Mucosa of stomach (tissue), 1 donor: Measurements from ENCODE around the gene FAM120A.

Experiments
- H3K27me3 ChIP-seq: one replicate; pipeline ENCODE4 v1.7.0; 2013; ENCODE audit warnings: mild to moderate bottlenecking, low read length; ENCODE audit not compliant: control insufficient read depth, insufficient read depth
- H3K36me3 ChIP-seq: one replicate; pipeline ENCODE4 v1.7.0; 2013; ENCODE audit warnings: low read length; ENCODE audit not compliant: control insufficient read depth, insufficient read depth
- H3K4me1 ChIP-seq: one replicate; pipeline ENCODE4 v1.7.0; 2013; ENCODE audit warnings: mild to moderate bottlenecking, low read length; ENCODE audit not compliant: control insufficient read depth, insufficient read depth
- H3K4me3 ChIP-seq: one replicate; pipeline ENCODE4 v1.7.0; 2013; ENCODE audit warnings: low read length
- H3K9ac ChIP-seq: one replicate; pipeline ENCODE4 v1.7.0; 2013; ENCODE audit warnings: mild to moderate bottlenecking, low read length, moderate library complexity
- H3K9me3 ChIP-seq: one replicate; pipeline ENCODE4 v1.7.0; 2013; ENCODE audit warnings: mild to moderate bottlenecking, low read length, moderate library complexity; ENCODE audit not compliant: control insufficient read depth
- donor health status: Pancreatic carcinoma.

The FAM120A gene

GRCh38 chr9:93590609-93591234, 139.2 kb downstream of the FAM120A start:
- Histone ChIP-seq H3K9ac (no peak overlapping the region), H3K9me3 (no peaks in the 10 kb centered on the region), H3K27me3 (no peaks in the 10 kb centered on the region), H3K36me3 (no peaks in the 10 kb centered on the region), H3K4me1 (peaks cover 46% of the 10 kb centered on the region), H3K4me3 (no peak overlapping the region)

DNA sequence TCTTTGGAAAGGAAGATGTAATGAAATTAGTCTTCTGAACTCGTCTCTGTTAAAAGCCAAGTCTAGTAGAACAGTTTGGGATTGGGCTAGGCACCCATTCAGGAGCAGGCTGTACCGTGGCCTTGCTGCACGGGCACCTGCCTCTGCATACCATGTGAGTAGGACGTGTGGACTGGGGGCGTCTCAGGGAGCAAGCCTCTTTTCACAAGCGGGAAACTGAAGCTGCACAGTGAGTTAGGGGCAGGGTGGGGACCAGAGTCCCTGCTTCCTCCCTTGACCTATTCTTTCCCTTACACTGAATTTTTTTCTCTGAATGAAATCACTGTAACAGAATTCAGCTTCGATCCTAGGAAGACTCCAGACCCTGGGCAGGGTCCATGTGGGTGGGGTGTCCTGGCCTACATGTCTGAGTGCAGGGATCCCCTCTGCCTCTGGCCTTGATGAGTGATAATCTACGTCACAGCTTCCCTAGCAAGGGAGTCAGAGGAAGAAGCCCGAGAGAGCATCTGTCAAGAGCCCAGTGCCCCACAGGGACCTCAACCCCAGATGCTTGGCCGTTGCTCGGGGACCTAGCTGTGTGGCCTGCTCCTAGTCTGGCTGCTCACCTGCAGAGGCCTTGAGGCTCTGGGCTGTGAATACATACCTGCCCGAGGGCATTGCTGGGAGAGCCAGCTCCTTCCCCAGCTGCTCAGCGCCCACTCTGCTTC, 140.0 kb downstream of the FAM120A start:
- no peaks in the 10 kb centered on the region for H3K27me3 ChIP-seq
- H3K4me1 ChIP-seq, result peaks cover 46% of the 10 kb centered on the region
- no peaks in the 10 kb centered on the region for H3K36me3 ChIP-seq
- H3K4me3 ChIP-seq, result no peak overlapping the region
- H3K9me3 ChIP-seq, result no peaks in the 10 kb centered on the region
- H3K9ac ChIP-seq, result no peak overlapping the region

- Histone ChIP-seq H3K27me3 (no peaks in the 10 kb centered on the region), H3K4me3 (no peak overlapping the region), H3K9ac (no peak overlapping the region), H3K4me1 (peaks cover 46% of the 10 kb centered on the region), H3K36me3 (no peaks in the 10 kb centered on the region), H3K9me3 (no peaks in the 10 kb centered on the region)
These were observed 140.6 kb downstream of the FAM120A start for GRCh38 chr9:93592008-93592642.

- H3K9ac ChIP-seq, result no peak overlapping the region
- H3K27me3 ChIP-seq, result no peaks in the 10 kb centered on the region
- no peaks in the 10 kb centered on the region for H3K9me3 ChIP-seq
- H3K4me1 ChIP-seq, result peaks cover 44% of the 10 kb centered on the region
- no peak overlapping the region for H3K4me3 ChIP-seq
- H3K36me3 ChIP-seq, result no peaks in the 10 kb centered on the region
These were observed 141.1 kb downstream of the FAM120A start for GRCh38 chr9:93592643-93593021.

DNA sequence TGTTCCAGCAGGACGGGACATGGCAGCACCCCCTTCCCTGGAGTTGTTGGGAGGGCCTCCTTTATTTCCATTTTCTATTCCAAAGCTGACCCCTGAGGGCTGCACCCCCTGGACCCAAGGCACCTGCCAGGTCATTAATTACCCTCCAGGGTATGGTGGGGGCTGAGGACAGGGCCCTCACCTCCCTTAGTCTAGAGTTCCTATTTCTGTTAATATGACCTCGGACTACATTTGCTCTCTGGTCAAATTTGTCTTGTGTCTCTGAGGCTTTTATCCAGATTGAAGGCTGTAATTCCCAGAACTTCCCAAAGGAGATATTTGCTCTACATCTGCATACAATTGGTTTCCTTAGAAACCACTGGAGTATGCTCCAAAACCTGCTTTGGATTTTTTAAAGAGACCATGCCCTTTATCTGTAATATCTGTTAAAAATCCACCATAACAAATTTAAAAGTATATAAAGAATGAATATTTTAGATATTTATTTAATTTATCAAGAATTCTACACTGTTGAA, 141.7 kb downstream of the FAM120A start:
- Histone ChIP-seq H3K4me1 (peaks cover 39% of the 10 kb centered on the region), H3K9me3 (no peaks in the 10 kb centered on the region), H3K27me3 (no peaks in the 10 kb centered on the region), H3K4me3 (no peak overlapping the region), H3K9ac (no peak overlapping the region), H3K36me3 (no peaks in the 10 kb centered on the region)

GRCh38 chr9:93594041-93594756, 142.7 kb downstream of the FAM120A start:
- no peak overlapping the region for H3K9ac ChIP-seq
- H3K27me3 ChIP-seq, result no peaks in the 10 kb centered on the region
- no peak overlapping the region for H3K4me3 ChIP-seq
- peaks cover 35% of the 10 kb centered on the region for H3K4me1 ChIP-seq
- no peaks in the 10 kb centered on the region for H3K9me3 ChIP-seq
- no peaks in the 10 kb centered on the region for H3K36me3 ChIP-seq

DNA sequence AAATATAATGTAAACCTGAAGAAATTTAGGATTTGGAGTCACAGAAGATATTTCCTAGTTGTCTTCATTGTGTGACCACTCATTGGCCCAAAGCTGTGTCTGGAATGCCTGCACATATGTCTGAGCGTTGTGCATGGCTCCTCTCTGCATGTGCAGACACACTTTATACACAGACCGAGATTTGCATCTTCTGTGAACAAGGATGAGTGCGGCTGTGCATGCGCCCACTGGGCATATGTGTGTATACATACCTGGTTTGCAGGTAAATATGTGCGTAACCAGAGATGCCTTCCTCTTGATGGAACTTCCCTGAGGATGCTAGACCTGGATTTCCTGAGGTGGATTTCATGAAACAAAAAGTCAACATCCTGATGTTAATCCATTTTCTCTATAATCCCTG, 144.0 kb downstream of the FAM120A start:
- Histone ChIP-seq H3K36me3 (no peaks in the 10 kb centered on the region), H3K4me1 (peaks cover 38% of the 10 kb centered on the region), H3K4me3 (no peak overlapping the region), H3K27me3 (no peaks in the 10 kb centered on the region), H3K9me3 (no peaks in the 10 kb centered on the region), H3K9ac (no peak overlapping the region)

DNA sequence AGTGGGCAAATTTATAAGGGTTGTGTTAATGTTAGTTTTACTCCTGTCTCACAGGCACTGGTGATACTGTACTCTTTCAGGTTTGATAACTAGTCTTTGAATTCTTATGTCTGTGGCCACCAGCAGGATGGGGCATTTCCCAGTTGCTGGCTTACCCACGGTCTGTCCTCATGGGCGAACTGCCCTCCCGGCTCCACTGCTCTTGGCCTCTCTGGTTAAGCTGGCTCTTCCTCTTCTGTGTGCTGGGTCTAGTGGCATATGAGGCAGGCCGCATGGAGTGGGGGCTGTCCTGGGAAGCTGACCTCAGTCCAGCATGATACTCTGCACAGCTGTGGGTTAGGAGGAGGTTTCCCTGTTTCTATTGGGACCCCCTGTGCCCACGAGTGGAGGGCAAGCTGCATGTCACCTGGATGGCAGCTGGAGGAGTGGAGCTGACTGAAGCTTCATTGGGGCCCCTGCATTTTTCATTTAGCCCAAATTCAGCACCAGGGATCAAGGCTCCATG, 144.4 kb downstream of the FAM120A start:
- no peak overlapping the region for H3K9ac ChIP-seq
- peaks cover 41% of the 10 kb centered on the region for H3K4me1 ChIP-seq
- no peaks in the 10 kb centered on the region for H3K36me3 ChIP-seq
- H3K27me3 ChIP-seq, result no peaks in the 10 kb centered on the region
- H3K9me3 ChIP-seq, result no peaks in the 10 kb centered on the region
- no peak overlapping the region for H3K4me3 ChIP-seq

DNA sequence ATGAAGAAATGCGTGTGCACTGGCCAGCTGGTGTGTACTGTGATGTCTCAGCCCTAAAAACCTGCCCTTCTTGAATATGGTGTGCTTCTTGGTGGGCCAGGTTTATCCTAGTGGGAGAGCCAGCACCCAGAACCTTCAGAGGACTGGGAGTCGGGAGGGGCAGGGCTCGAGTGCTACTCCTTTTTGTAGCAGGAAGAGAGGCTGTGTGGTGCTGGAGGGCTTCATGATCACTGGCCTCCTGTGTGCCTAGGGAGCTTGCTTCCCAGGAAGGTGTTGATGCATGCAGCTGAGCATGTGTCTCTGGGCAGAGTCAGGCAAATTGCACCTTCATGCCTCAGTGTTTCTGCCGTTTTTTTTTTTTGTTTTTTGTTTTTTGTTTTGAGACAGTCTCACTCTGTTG, 144.9 kb downstream of the FAM120A start:
- no peak overlapping the region for H3K9ac ChIP-seq
- H3K4me1 ChIP-seq, result peaks cover 41% of the 10 kb centered on the region

GRCh38 chr9:93597142-93597706, 145.7 kb downstream of the FAM120A start:
- Histone ChIP-seq H3K9ac (no peak overlapping the region), H3K4me1 (peaks cover 38% of the 10 kb centered on the region), H3K4me3 (no peak overlapping the region), H3K27me3 (no peaks in the 10 kb centered on the region), H3K9me3 (no peaks in the 10 kb centered on the region), H3K36me3 (no peaks in the 10 kb centered on the region)

More for the DNA sequence above, 144.9 kb downstream of the FAM120A start:
- no peak overlapping the region for H3K4me3 ChIP-seq
- no peaks in the 10 kb centered on the region for H3K36me3 ChIP-seq
- H3K9me3 ChIP-seq, result no peaks in the 10 kb centered on the region
- no peaks in the 10 kb centered on the region for H3K27me3 ChIP-seq

DNA sequence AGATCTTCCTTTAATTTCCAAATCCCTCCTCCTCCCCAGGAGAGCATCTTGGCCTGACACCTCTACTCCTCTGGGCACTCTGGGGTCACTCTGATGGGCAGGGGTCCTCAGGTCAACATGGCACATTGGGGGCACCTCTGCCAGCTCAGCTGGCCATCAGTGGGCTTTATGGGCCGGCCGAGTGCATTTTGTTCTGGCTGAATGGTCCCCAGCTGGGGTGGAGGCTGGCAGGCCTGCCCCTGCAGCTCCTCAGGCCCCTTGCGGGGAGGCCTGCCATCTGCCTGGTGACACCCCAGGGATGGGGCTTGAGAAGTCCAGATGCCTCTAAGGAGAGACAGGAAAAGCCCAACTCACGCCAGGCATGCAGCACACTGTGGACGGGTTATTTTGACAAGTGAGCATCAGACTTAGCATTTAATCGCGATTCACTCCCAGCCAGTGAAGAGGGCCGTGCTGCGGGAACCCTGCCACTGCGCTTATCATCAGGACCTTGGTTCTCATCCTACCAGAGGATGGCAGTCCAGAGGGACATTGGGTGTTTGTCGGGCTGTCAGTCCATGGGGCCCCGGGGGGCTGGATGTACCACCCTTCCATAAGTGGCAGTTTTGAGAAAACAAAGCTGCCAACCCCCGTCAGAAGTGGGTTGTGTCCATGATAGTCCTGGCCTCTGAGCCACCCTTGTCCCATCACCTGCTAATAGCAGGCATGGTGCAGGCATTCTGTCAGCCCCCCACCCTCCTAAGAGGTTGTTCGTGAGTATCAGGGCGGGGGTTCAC, 146.6 kb downstream of the FAM120A start:
- no peak overlapping the region for H3K4me3 ChIP-seq
- no peaks in the 10 kb centered on the region for H3K27me3 ChIP-seq
- no peak overlapping the region for H3K9ac ChIP-seq
- no peaks in the 10 kb centered on the region for H3K36me3 ChIP-seq
- peaks cover 33% of the 10 kb centered on the region for H3K4me1 ChIP-seq
- H3K9me3 ChIP-seq, result no peaks in the 10 kb centered on the region
